Natural killer cell (primary cell): ENCODE measurements around the gene TMEM236. TPM values are rescaled to one million over a fixed set of nuclear protein-coding genes. Genes with fewer than 3 reads are reported as not detected.
A peak's percentile ranks its signal among the peaks of the same experiment; 100 is the strongest.

Source experiments
- ATAC-seq, 3 donors: fragments of 150-1000 bp in 2 of 3; fragments of 200-7000 bp in 1 of 3; cut with Tn5 transposase; 1 replicate in 1 of 3; 2 replicates in 2 of 3; pipeline ENCODE4 v1.10.0; 2021; ENCODE audit warnings: mild to moderate bottlenecking in 2 of 3, moderate library complexity in 2 of 3
- DNase-seq, 2 donors: peaks; one replicate each; pipeline versions ENCODE4 v3.0.0 to v3.0.0-alpha.2; 2013 to 2021; ENCODE audit warnings: mixed read lengths in 1 of 2
- H3K27ac ChIP-seq: one replicate; pipeline ENCODE4 v1.5.1; 2013; ENCODE audit warnings: mild to moderate bottlenecking, low read length
- H3K27me3 ChIP-seq: one replicate; pipeline ENCODE4 v1.6.1; 2013; ENCODE audit warnings: low read length; ENCODE audit not compliant: control insufficient read depth, insufficient read depth
- H3K36me3 ChIP-seq: one replicate; pipeline ENCODE4 v1.6.1; 2013; ENCODE audit warnings: low read length; ENCODE audit not compliant: control insufficient read depth, insufficient read depth
- H3K4me1 ChIP-seq: one replicate; pipeline ENCODE4 v1.6.1; 2013; ENCODE audit warnings: low read length; ENCODE audit not compliant: control insufficient read depth, insufficient read depth
- H3K4me3 ChIP-seq: one replicate; pipeline ENCODE4 v1.5.1; 2013; ENCODE audit warnings: low read length
- H3K9me3 ChIP-seq: one replicate; pipeline ENCODE4 v1.6.1; 2013; ENCODE audit warnings: low read length; ENCODE audit not compliant: control insufficient read depth, insufficient read depth
- H3K27ac Mint-ChIP-seq, 2 donors: one replicate each; pipeline ENCODE4 v1.8.0; 2022; ENCODE audit warnings: mild to moderate bottlenecking in 2 of 2, mixed read lengths in 2 of 2, moderate library complexity in 1 of 2
- H3K27me3 Mint-ChIP-seq, 2 donors: one replicate each; pipeline ENCODE4 v1.8.0; 2022; ENCODE audit warnings: low read depth in 2 of 2, mixed read lengths in 2 of 2
- H3K36me3 Mint-ChIP-seq: one replicate; pipeline ENCODE4 v1.8.0; 2022; ENCODE audit warnings: mixed read lengths
- H3K4me1 Mint-ChIP-seq, 2 donors: one replicate each; pipeline ENCODE4 v1.8.0; 2022; ENCODE audit warnings: mixed read lengths in 2 of 2
- H3K4me3 Mint-ChIP-seq: one replicate; pipeline ENCODE4 v1.8.0; 2022; ENCODE audit warnings: mild to moderate bottlenecking, moderate library complexity, mixed read lengths
- H3K9me3 Mint-ChIP-seq, 2 donors: one replicate each; pipeline ENCODE4 v1.8.0; 2022; ENCODE audit warnings: mixed read lengths in 2 of 2
- WGBS: methylation state at CpG from one replicate; pipeline ENCODE4 v1.1.7; 2013; ENCODE audit warnings: missing lambda C conversion rate; ENCODE audit not compliant: insufficient coverage; 5-methylcytosine and 5-hydroxymethylcytosine counted together
- intact Hi-C: fragments of 100-400 bp; cut with micrococcal nuclease; formaldehyde crosslinking; loops from one replicate; pipeline ENCODE4 v1.14.2; 2022
- total RNA-seq, 4 donors: library from RNA; stranded (reverse); fragments of 120-200 nt in 1 of 4; gene quantifications; one replicate each; pipeline versions ENCODE4 v1.2.3 to v1.2.4, GENCODE V29; 2013 to 2022
- TF ChIP-seq, protein P1 (sequence below): fragments of 200-600 bp; IDR thresholded peaks from one replicate; pipeline ENCODE4 v1.8.0; 2022; ENCODE audit warnings: antibody characterized with exemption

The TMEM236 gene
- total RNA-seq, 3 donors from 2014 or later (not counting 1 experiment from before 2014, with no cell fraction given): 0.16 to 0.20 (median 0.16) TPM

GRCh38 chr10:17847585-17848296 lies 95.7 kb downstream of the TMEM236 start:
- H3K27me3 ChIP-seq: no peaks in the 10 kb centered on the region
- Mint-ChIP-seq H3K9me3 (no peaks in the 10 kb centered on the region), H3K27me3 (peaks cover 0 to 20% of the 10 kb centered on the region in 2 donors), H3K36me3 (no peaks in the 10 kb centered on the region), H3K4me1 (peaks cover 0 to 12% of the 10 kb centered on the region in 2 donors), H3K27ac (no peak overlapping the region), H3K4me3 (no peak overlapping the region)
- H3K4me3 ChIP-seq: no peak overlapping the region
- ATAC-seq (peak in 1 of 3 donors; percentile 36), DNase-seq (peak in 1 of 2 donors; percentile 16)
- TF ChIP-seq, protein P1, sequence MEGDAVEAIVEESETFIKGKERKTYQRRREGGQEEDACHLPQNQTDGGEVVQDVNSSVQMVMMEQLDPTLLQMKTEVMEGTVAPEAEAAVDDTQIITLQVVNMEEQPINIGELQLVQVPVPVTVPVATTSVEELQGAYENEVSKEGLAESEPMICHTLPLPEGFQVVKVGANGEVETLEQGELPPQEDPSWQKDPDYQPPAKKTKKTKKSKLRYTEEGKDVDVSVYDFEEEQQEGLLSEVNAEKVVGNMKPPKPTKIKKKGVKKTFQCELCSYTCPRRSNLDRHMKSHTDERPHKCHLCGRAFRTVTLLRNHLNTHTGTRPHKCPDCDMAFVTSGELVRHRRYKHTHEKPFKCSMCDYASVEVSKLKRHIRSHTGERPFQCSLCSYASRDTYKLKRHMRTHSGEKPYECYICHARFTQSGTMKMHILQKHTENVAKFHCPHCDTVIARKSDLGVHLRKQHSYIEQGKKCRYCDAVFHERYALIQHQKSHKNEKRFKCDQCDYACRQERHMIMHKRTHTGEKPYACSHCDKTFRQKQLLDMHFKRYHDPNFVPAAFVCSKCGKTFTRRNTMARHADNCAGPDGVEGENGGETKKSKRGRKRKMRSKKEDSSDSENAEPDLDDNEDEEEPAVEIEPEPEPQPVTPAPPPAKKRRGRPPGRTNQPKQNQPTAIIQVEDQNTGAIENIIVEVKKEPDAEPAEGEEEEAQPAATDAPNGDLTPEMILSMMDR: peak; percentile 38
- H3K4me1 ChIP-seq: no peaks in the 10 kb centered on the region
- no peaks in the 10 kb centered on the region for H3K9me3 ChIP-seq
- no peaks in the 10 kb centered on the region for H3K36me3 ChIP-seq
- WGBS: 81% methylated on average over 2 of the region's 5 CpGs
- H3K27ac ChIP-seq: no peak overlapping the region
- intact Hi-C loops: loop anchor here (1.0 to 5.0 kb wide), 2 partner anchors 25 to 255 kb away; no protein-coding TSS in a partner anchor

DNA sequence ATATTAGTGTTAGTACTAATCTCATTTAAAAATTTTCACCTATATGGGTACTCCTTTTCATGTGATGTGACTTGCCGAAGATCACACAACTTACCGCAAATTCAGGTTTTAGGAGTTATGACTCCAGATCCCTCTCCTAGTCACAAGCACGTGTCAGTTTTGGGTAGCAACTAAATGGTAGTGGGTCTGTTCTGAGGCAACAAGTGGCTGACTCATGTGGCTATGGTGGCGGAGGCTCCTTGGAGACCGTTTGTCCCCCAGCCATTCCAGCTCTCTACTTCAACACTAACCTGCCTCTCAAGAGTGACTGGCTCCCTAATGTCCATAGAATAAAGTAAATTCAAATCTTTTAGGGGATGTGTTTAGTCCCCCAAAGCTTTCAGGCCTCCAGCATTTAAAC lies 96.6 kb downstream of the TMEM236 start:
- Mint-ChIP-seq H3K36me3 (no peaks in the 10 kb centered on the region), H3K4me3 (no peak overlapping the region), H3K4me1 (peaks cover 0 to 12% of the 10 kb centered on the region in 2 donors), H3K27ac (no peak overlapping the region), H3K27me3 (peaks cover 0 to 20% of the 10 kb centered on the region in 2 donors), H3K9me3 (no peaks in the 10 kb centered on the region)
- intact Hi-C loops: loop anchor here (5.0 kb wide), 1 partner anchor 254 kb away; no protein-coding TSS in a partner anchor
- TF ChIP-seq, protein P1: no peak
- no peak for DNase-seq
- H3K36me3 ChIP-seq: no peaks in the 10 kb centered on the region
- no peak overlapping the region for H3K4me3 ChIP-seq
- H3K4me1 ChIP-seq: no peaks in the 10 kb centered on the region
- ATAC-seq: no peak
- H3K27ac ChIP-seq: no peak overlapping the region
- no peaks in the 10 kb centered on the region for H3K9me3 ChIP-seq
- H3K27me3 ChIP-seq: no peaks in the 10 kb centered on the region
- WGBS: 81% methylated on average over 3 of the region's 5 CpGs

Other genes starting within 250 kb of the TMEM236 start
- gene HACD1, start 134.8 kb upstream of the TMEM236 start, total RNA-seq: 1 to 10 TPM in 1 of 3 donors, under 1 TPM in 2; 0.82 to 1.5 (median 0.87) TPM
- gene STAM, start 108.0 kb upstream of the TMEM236 start, total RNA-seq: 10 to 100 TPM; 37.8 to 40.2 (median 38.6) TPM
- under 1 TPM; 0.05 to 0.18 (median 0.15) TPM for gene MRC1, start 57.1 kb downstream of the TMEM236 start, total RNA-seq
- not detected for gene SLC39A12, start 199.7 kb downstream of the TMEM236 start, total RNA-seq